ENCODE measurements around the gene RTN1.
A peak's percentile ranks its signal among the peaks of the same experiment; 100 is the strongest.

The RTN1 gene, protein sequence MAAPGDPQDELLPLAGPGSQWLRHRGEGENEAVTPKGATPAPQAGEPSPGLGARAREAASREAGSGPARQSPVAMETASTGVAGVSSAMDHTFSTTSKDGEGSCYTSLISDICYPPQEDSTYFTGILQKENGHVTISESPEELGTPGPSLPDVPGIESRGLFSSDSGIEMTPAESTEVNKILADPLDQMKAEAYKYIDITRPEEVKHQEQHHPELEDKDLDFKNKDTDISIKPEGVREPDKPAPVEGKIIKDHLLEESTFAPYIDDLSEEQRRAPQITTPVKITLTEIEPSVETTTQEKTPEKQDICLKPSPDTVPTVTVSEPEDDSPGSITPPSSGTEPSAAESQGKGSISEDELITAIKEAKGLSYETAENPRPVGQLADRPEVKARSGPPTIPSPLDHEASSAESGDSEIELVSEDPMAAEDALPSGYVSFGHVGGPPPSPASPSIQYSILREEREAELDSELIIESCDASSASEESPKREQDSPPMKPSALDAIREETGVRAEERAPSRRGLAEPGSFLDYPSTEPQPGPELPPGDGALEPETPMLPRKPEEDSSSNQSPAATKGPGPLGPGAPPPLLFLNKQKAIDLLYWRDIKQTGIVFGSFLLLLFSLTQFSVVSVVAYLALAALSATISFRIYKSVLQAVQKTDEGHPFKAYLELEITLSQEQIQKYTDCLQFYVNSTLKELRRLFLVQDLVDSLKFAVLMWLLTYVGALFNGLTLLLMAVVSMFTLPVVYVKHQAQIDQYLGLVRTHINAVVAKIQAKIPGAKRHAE

DNA sequence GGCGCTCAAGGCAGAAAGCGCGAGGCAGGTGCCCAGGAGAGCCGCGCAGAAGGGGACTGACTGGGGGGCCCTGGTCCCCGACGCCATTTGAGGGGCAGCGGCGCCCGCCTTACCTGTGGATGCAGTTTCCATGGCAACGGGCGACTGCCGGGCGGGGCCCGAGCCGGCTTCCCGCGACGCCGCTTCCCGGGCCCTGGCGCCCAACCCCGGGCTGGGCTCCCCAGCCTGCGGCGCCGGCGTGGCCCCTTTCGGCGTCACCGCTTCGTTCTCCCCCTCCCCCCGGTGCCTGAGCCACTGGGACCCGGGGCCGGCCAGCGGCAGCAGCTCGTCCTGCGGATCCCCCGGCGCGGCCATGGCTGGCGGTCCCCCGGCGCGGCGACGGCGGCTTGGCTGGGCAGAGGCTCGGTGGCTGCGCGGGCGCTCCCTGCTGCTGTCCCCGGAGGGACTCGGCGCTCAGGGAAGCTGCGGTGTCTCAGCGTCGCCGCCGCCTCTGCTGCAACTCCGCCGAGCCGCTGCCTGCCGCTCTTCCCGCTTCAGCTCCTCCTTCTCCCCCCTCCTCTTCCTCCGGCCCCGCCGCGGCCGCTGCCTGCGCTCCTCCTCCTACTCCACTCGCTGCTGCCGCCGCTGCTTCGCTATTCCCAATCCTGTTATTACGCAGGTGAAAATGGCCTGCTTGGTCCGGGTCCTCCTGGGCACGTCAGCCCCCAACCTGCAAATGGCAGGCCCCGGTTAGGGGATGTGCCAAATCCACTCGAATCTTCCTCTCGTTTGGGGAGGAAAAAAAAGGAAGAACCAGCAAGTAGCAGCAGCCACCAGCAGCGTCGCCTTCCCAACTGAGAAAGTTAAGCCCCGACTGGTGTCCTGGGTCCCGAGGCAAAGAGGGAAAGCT, at the start of gene RTN1:
Gene RTN1 (minus strand): TSS at position 500 of the 889 bp plus-strand sequence. CDS start 146 bp downstream, at position 354.
- no peak within 1 kb of the TSS for H3K27ac ChIP-seq (ENCODE audit: low read depth, low read length)
- peak within 1 kb of the TSS; percentile 66 for H2AFZ ChIP-seq (ENCODE audit: low read depth, low read length, severe bottlenecking)
- H3K79me2 ChIP-seq (ENCODE audit: insufficient read depth, low read length): no peaks in the 10 kb centered on the region
- H3K36me3 ChIP-seq (ENCODE audit: low read length): no peaks in the 10 kb centered on the region
- H4K20me1 ChIP-seq (ENCODE audit: low read depth, low read length): no peaks in the 10 kb centered on the region
- H3K9me3 ChIP-seq (ENCODE audit: insufficient read depth, low read length): no peaks in the 10 kb centered on the region
- peak within 1 kb of the TSS; percentile 47 for H3K4me3 ChIP-seq (ENCODE audit: insufficient read depth, low read length, poor library complexity, severe bottlenecking)
- H3K27me3 ChIP-seq (ENCODE audit: low read length): no peaks in the 10 kb centered on the region
- TF ChIP-seq, protein P1, sequence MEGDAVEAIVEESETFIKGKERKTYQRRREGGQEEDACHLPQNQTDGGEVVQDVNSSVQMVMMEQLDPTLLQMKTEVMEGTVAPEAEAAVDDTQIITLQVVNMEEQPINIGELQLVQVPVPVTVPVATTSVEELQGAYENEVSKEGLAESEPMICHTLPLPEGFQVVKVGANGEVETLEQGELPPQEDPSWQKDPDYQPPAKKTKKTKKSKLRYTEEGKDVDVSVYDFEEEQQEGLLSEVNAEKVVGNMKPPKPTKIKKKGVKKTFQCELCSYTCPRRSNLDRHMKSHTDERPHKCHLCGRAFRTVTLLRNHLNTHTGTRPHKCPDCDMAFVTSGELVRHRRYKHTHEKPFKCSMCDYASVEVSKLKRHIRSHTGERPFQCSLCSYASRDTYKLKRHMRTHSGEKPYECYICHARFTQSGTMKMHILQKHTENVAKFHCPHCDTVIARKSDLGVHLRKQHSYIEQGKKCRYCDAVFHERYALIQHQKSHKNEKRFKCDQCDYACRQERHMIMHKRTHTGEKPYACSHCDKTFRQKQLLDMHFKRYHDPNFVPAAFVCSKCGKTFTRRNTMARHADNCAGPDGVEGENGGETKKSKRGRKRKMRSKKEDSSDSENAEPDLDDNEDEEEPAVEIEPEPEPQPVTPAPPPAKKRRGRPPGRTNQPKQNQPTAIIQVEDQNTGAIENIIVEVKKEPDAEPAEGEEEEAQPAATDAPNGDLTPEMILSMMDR (IDR thresholded peaks at IDR 0.05; ENCODE audit: insufficient read depth, low read length, poor library complexity, severe bottlenecking): no peak
- H3K9me2 ChIP-seq (replicated peaks; ENCODE audit: insufficient read depth, low read length): no peaks in the 10 kb centered on the region
- H3F3A ChIP-seq (ENCODE audit: insufficient read depth): no peaks in the 10 kb centered on the region
- peak within 1 kb of the TSS; percentile 16; the same call in 1 of the 2 replicates for H3K9ac ChIP-seq (ENCODE audit: low read length)
- peak within 1 kb of the TSS; percentile 52 for H3K4me2 ChIP-seq (ENCODE audit: low read depth, low read length, poor library complexity, severe bottlenecking)

DNA sequence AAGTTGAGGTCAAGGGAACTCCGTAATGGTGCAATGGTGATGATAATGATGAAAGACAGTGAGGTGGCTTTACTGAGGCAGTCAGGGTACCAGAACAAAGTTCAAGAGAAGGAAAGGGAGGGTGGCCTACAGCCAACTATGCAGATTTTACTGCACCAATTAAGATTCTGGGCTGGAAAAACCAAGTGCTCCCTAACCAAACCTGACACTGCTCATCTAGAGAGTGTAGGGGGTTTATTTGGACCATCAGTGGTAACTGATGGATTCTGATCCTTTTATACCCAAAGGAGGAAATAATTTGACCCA, 49.8 kb upstream of the RTN1 start:
- no peak for TF ChIP-seq EZH2phosphoT487 (conservative IDR thresholded peaks at IDR 0.05; ENCODE audit: low read length)
- TF ChIP-seq, protein P1 (IDR thresholded peaks at IDR 0.05; ENCODE audit: insufficient read depth, low read length, poor library complexity, severe bottlenecking): no peak
- H3K79me2 ChIP-seq (ENCODE audit: insufficient read depth, low read length): no peaks in the 10 kb centered on the region
- no peak overlapping the region for H3K9ac ChIP-seq (ENCODE audit: low read length)
- H3F3A ChIP-seq (ENCODE audit: insufficient read depth): no peaks in the 10 kb centered on the region
- H3K27ac ChIP-seq (ENCODE audit: low read depth, low read length): no peak overlapping the region
- H3K4me3 ChIP-seq (ENCODE audit: insufficient read depth, low read length, poor library complexity, severe bottlenecking): no peak overlapping the region
- H4K20me1 ChIP-seq (ENCODE audit: low read depth, low read length): no peaks in the 10 kb centered on the region
- no peaks in the 10 kb centered on the region for H3K9me2 ChIP-seq (replicated peaks; ENCODE audit: insufficient read depth, low read length)
- no peaks in the 10 kb centered on the region for H3K9me3 ChIP-seq (ENCODE audit: insufficient read depth, low read length)
- no peaks in the 10 kb centered on the region for H3K36me3 ChIP-seq (ENCODE audit: low read length)
- H3K4me2 ChIP-seq (ENCODE audit: low read depth, low read length, poor library complexity, severe bottlenecking): no peak overlapping the region
- no peaks in the 10 kb centered on the region for H3K27me3 ChIP-seq (ENCODE audit: low read length)
- H2AFZ ChIP-seq (ENCODE audit: low read depth, low read length, severe bottlenecking): no peak overlapping the region

DNA sequence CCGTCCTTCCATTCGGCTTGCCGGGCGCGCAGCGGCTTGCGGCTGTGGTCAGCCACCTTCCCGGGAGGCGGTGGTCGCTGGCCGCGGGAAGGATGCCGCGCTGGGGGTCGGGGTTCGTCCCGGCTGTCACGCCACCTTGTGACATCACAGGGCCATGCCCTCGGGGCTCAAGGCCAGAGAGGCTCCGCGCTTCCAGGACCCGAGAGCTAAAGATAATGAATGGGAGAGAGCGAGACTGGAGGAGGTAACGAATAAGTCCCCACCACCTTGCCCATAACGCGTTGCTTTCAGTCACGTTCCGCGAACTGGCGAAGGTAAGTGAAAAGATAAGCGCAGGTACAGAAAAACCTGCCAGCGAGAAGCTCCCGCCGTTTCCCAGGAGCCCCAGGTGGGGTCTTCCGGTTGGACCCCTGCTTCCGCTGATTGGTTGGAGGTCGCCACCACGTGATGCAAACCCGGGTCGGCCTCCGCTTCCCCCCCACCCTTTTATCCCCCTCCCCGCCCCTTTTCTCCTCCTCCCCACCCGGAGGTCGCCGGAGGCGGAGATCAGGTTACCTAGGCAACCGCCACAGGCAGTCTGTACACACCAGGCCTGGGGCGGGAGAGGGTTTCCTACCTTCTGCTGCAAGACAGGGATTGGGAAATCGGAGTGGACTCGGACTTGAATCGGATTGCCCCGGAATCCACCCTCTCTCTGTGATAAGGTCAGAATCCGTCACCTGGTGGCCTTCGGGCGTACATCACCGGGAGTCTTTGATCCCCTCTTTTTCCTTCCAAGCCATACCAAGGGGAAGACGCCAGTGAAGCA, 49.2 kb upstream of the RTN1 start, which contains the start of gene LRRC9:
Gene LRRC9 (plus strand): TSS at position 575 of the 808 bp plus-strand sequence.
- no peaks in the 10 kb centered on the region for H3F3A ChIP-seq (ENCODE audit: insufficient read depth)
- H3K9me3 ChIP-seq (ENCODE audit: insufficient read depth, low read length): no peaks in the 10 kb centered on the region
- no peak for TF ChIP-seq EZH2phosphoT487 (conservative IDR thresholded peaks at IDR 0.05; ENCODE audit: low read length)
- TF ChIP-seq, protein P1 (IDR thresholded peaks at IDR 0.05; ENCODE audit: insufficient read depth, low read length, poor library complexity, severe bottlenecking): no peak
- H3K9ac ChIP-seq (ENCODE audit: low read length): peak within 1 kb of the TSS; percentile 18; the same call in 1 of the 2 replicates
- no peaks in the 10 kb centered on the region for H3K27me3 ChIP-seq (ENCODE audit: low read length)
- H3K79me2 ChIP-seq (ENCODE audit: insufficient read depth, low read length): no peaks in the 10 kb centered on the region
- no peak within 1 kb of the TSS for H3K27ac ChIP-seq (ENCODE audit: low read depth, low read length)
- H3K4me2 ChIP-seq (ENCODE audit: low read depth, low read length, poor library complexity, severe bottlenecking): peak within 1 kb of the TSS; percentile 67
- H3K9me2 ChIP-seq (replicated peaks; ENCODE audit: insufficient read depth, low read length): no peaks in the 10 kb centered on the region
- H3K4me3 ChIP-seq (ENCODE audit: insufficient read depth, low read length, poor library complexity, severe bottlenecking): peak within 1 kb of the TSS; percentile 41
- peak within 1 kb of the TSS; percentile 90 for H2AFZ ChIP-seq (ENCODE audit: low read depth, low read length, severe bottlenecking)
- no peaks in the 10 kb centered on the region for H4K20me1 ChIP-seq (ENCODE audit: low read depth, low read length)
- H3K36me3 ChIP-seq (ENCODE audit: low read length): no peaks in the 10 kb centered on the region
